A549 treated with Mapracorat at 1 μM for 4 hours (cell line): ENCODE measurements around the gene TRIM42. TPM values are rescaled to one million over a fixed set of nuclear protein-coding genes. Genes with fewer than 3 reads are reported as not detected.

Experiments used
- total RNA-seq: library from RNA; stranded (reverse); fragments of 200-300 nt; extraction: Qiagen RNA extraction; gene quantifications from 5 replicates; pipeline ENCODE4 v1.2.3, GENCODE V29; 2022

TRIM42 gene
- not detected in 5 replicates for total RNA-seq

DNA sequence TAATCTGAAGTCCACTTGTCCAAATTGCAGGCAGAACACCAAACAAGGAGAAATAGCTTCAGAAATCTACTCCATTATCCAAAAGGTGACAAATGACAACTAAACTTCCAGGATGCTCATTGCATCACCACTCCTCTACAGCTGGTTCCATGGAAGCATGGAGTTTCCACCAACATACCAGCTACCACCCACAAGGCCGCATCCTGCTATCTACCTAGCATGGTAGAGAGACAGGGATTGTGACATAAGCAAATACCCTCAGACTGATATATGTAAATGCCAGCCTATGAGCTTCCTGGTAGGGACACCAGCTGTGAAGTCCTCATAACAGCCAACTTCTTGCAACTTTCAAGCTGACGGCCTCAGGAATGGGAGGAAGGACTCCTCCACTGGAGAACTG lies at the start of gene TRIM42:
TSS of gene TRIM42 (plus strand) at position 301 of the 400 bp plus-strand sequence. CDS start 166 bp downstream, outside the sequence.

